Rectal smooth muscle tissue (tissue), 1 donor: ENCODE measurements around the gene DVL3.
"Not testable (repeated sequence)": the region's sequence is repeated elsewhere in the genome, so short reads cannot be mapped to it uniquely, and the experiment has no call there.

ENCODE experiments used
- H3K27ac ChIP-seq: one replicate; pipeline ENCODE4 v1.7.0; 2013; ENCODE audit warnings: low read depth, low read length, inconsistent platforms
- H3K27me3 ChIP-seq: one replicate; pipeline ENCODE4 v1.7.0; 2013; ENCODE audit warnings: low read length; ENCODE audit not compliant: control insufficient read depth, insufficient read depth
- H3K36me3 ChIP-seq: one replicate; pipeline ENCODE4 v1.7.0; 2013; ENCODE audit warnings: low read length; ENCODE audit not compliant: control insufficient read depth, insufficient read depth
- H3K4me1 ChIP-seq: one replicate; pipeline ENCODE4 v1.7.0; 2013; ENCODE audit warnings: low read length; ENCODE audit not compliant: control insufficient read depth, insufficient read depth
- H3K4me3 ChIP-seq: one replicate; pipeline ENCODE4 v1.7.0; 2013; ENCODE audit warnings: low read length
- H3K9ac ChIP-seq: one replicate; pipeline ENCODE4 v1.7.0; 2013; ENCODE audit warnings: low read length

The DVL3 gene

DNA sequence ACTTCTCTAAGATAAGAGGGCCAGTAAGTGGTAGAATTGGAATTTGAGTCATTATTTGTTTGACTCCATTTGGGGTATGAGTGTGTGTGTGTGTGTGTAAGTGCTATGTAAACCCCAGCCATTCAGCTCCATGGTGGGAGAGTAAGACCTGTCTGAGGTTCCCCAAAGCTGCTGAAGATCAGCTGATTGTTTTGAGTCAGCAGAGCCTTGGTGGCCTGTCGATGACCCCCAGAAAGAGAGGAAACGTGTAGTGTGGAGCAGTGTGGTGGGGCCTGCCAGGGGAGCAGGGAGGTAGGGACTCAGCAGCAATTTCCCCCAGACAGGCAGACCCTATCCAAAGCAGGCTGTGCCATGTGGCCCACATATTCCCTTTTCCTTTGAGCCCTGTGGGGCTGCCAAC, 5.3 kb downstream of the DVL3 start:
- Histone ChIP-seq H3K27ac (peak overlapping the region; percentile 69), H3K36me3 (peaks cover 16% of the 10 kb centered on the region), H3K4me3 (no peak overlapping the region), H3K4me1 (peaks cover 25% of the 10 kb centered on the region), H3K9ac (peak overlapping the region; percentile 8), H3K27me3 (no peaks in the 10 kb centered on the region)

DNA sequence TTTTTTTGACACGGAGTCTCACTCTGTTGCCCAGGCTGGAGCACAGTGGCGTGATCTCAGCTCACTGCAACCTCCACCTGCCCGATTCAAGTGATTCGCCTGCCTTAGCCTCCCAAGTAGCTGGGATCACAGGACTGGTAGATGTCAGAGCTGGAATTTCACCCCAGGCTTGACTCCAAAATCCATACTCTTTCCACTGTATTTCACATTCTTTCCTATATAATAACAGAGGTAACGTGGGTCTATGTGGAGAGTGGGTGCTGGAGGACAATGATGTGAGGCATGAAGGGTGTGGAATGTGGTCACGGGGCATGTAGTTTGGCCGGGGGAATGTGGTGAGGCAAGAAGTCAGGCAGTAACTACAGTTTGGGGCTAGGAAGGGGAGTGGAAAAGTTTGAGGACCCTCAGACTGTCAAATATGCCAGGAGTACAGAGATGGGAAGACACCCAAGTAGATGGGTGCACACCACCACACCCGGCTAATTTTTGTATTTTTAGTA, 7.4 kb downstream of the DVL3 start:
- not testable (repeated sequence) for H3K27me3 ChIP-seq, H3K4me3 ChIP-seq, H3K9ac ChIP-seq, H3K27ac ChIP-seq
- Histone ChIP-seq H3K36me3 (peaks cover 33% of the 10 kb centered on the region), H3K4me1 (peaks cover 18% of the 10 kb centered on the region)

DNA sequence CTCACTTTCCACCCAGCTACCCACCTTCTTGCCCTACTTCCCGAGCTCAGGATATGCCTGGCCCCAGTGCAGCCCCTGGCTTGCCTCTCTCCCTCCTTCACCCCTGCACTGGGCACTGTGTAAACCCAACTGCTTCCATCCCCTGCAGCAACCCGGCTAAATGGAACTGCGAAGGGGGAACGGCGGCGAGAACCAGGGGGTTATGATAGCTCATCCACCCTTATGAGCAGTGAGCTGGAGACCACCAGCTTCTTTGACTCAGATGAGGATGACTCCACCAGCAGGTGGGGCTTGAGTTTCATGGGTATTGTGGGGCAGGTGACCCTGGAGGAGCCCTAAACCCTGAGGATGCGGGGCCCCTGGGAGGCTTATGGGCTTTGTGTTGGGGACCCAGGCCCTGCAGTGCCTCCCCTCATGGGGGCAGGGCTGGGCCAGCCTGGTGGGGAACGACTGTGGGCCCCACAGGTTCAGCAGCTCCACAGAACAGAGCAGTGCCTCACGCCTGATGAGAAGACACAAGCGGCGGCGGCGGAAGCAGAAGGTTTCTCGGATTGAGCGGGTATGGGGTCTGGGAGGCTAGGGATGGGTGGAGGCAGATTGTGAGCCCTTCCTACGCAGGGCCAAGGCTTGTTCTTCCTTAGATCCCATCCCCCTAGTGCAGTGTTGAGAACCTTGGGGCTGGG, 9.6 kb downstream of the DVL3 start:
- no peak overlapping the region for H3K4me3 ChIP-seq
- H3K27ac ChIP-seq = no peak overlapping the region
- peaks cover 42% of the 10 kb centered on the region for H3K36me3 ChIP-seq
- peaks cover 11% of the 10 kb centered on the region for H3K4me1 ChIP-seq
- H3K27me3 ChIP-seq = no peaks in the 10 kb centered on the region
- H3K9ac ChIP-seq = no peak overlapping the region

- peaks cover 43% of the 10 kb centered on the region for H3K36me3 ChIP-seq
- no peaks in the 10 kb centered on the region for H3K27me3 ChIP-seq
- H3K9ac ChIP-seq = no peak overlapping the region
- no peak overlapping the region for H3K27ac ChIP-seq
- no peak overlapping the region for H3K4me3 ChIP-seq
- H3K4me1 ChIP-seq = peaks cover 6% of the 10 kb centered on the region
Measured at GRCh38 chr3:184165543-184165942, 10.4 kb downstream of the DVL3 start.

DNA sequence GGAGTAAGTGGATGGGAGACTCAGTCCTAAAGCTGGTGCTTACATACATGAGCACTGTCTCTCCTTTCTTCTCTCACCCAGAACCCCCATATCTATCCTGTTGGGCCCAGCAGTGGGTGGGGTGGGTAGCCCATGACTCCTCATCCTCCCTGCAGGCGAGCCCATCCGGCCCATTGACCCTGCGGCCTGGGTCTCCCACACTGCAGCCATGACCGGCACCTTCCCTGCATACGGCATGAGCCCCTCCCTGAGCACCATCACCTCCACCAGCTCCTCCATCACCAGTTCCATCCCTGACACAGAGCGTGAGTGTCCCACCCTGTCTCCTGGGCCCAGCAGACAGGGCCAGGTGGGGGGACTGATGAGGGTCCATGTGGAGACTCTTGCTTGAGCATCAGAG, 11.5 kb downstream of the DVL3 start:
- no peaks in the 10 kb centered on the region for H3K27me3 ChIP-seq
- H3K27ac ChIP-seq = no peak overlapping the region
- H3K9ac ChIP-seq = no peak overlapping the region
- no peak overlapping the region for H3K4me3 ChIP-seq
- peaks cover 50% of the 10 kb centered on the region for H3K36me3 ChIP-seq
- H3K4me1 ChIP-seq = peaks cover 2% of the 10 kb centered on the region

GRCh38 chr3:184167786-184168185, 12.6 kb downstream of the DVL3 start:
- no peaks in the 10 kb centered on the region for H3K4me1 ChIP-seq
- H3K27me3 ChIP-seq = no peaks in the 10 kb centered on the region
- H3K9ac ChIP-seq = no peak overlapping the region
- H3K36me3 ChIP-seq = peaks cover 50% of the 10 kb centered on the region
- peak overlapping the region; percentile 56 for H3K27ac ChIP-seq
- H3K4me3 ChIP-seq = no peak overlapping the region

DNA sequence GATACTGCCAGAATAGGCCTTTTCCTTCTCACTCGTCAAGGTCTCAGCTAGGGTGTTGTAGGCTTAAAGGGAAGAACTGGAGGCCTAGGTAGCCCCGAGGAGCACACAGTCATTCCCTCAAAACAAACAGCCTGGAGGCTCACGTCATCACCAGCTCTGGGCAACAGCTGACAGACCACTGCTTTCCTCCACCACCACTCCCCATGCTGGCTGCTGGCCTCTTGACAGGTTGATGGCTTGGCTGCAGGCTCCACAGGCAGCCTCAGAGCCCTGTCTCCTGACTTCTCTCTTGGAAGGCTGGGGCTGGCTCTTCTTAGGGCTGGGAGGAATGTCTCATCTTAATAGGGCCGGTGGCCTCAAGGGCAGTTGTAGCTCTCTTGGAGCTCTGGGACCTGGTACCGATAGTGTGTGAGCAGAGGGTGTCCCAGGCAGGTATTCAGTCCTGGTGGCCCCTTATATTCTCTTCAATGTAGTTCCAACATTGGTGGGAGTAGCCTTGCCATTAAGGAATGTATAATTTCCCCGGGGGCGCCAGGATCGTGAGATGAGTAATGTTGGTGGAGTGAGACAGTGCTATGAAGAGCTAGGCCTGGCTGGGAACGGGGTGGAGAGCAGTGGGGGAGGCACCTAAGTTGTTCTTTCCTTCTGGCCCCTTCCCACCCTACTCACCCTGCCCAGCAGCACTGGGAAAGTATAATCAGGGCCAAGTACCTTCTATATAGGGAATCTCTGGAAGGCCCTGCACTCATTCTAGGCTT, 13.4 kb downstream of the DVL3 start:
- Histone ChIP-seq H3K27ac (peak overlapping the region; percentile 56), H3K36me3 (peaks cover 49% of the 10 kb centered on the region), H3K4me3 (no peak overlapping the region), H3K27me3 (no peaks in the 10 kb centered on the region), H3K9ac (no peak overlapping the region), H3K4me1 (no peaks in the 10 kb centered on the region)

- Histone ChIP-seq H3K27ac (no peak overlapping the region), H3K36me3 (peaks cover 37% of the 10 kb centered on the region), H3K4me3 (no peak overlapping the region), H3K9ac (no peak overlapping the region), H3K4me1 (peaks cover 7% of the 10 kb centered on the region), H3K27me3 (no peaks in the 10 kb centered on the region)
Measured at GRCh38 chr3:184169896-184170875, 15.0 kb downstream of the DVL3 start.

DNA sequence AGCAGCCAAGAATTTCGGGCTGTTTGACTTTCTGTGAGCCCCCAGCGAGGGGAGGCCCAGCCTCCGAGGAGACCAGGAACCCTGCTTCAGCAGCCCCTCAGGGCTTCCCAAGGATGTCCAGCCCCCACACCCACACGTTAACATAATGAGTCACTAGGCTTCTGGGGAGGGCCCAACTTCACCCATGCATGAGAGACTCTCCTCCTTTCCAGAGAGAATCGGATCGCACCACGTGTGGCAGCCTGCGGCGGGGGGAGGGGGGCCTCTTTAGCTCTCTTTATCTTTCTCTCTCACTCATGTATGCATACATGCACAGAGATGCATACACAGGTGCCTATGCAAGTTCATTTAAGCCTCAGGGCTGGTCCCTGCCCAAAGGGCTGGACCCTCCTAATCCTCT, 16.4 kb downstream of the DVL3 start:
- no peak overlapping the region for H3K27ac ChIP-seq

GRCh38 chr3:184172681-184173373, 17.6 kb downstream of the DVL3 start:
- Histone ChIP-seq H3K4me3 (no peak overlapping the region), H3K36me3 (peaks cover 22% of the 10 kb centered on the region), H3K27ac (no peak overlapping the region)

More for the DNA sequence above, 16.4 kb downstream of the DVL3 start:
- peaks cover 16% of the 10 kb centered on the region for H3K4me1 ChIP-seq
- no peak overlapping the region for H3K9ac ChIP-seq
- H3K27me3 ChIP-seq = no peaks in the 10 kb centered on the region
- no peak overlapping the region for H3K4me3 ChIP-seq
- peaks cover 23% of the 10 kb centered on the region for H3K36me3 ChIP-seq

GRCh38 chr3:184173374-184173722, 18.2 kb downstream of the DVL3 start:
- no peak overlapping the region for H3K9ac ChIP-seq
- H3K4me3 ChIP-seq = no peak overlapping the region
- peaks cover 22% of the 10 kb centered on the region for H3K36me3 ChIP-seq
- H3K4me1 ChIP-seq = peaks cover 22% of the 10 kb centered on the region
- peak overlapping the region; percentile 77 for H3K27ac ChIP-seq
- H3K27me3 ChIP-seq = no peaks in the 10 kb centered on the region

More at GRCh38 chr3:184172681-184173373, 17.6 kb downstream of the DVL3 start:
- Histone ChIP-seq H3K27me3 (no peaks in the 10 kb centered on the region), H3K4me1 (peaks cover 22% of the 10 kb centered on the region), H3K9ac (no peak overlapping the region)
